ENCODE data around the gene NFE2L3. TPM values are rescaled to one million over a fixed set of nuclear protein-coding genes. Genes with fewer than 3 reads are reported as not detected.
"Not testable (repeated sequence)": the region's sequence is repeated elsewhere in the genome, so short reads cannot be mapped to it uniquely, and the experiment has no call there.

NFE2L3 gene
- total RNA-seq, 4 donors from 2014 or later, result 1.5 to 2.7 (median 2.5) TPM

DNA sequence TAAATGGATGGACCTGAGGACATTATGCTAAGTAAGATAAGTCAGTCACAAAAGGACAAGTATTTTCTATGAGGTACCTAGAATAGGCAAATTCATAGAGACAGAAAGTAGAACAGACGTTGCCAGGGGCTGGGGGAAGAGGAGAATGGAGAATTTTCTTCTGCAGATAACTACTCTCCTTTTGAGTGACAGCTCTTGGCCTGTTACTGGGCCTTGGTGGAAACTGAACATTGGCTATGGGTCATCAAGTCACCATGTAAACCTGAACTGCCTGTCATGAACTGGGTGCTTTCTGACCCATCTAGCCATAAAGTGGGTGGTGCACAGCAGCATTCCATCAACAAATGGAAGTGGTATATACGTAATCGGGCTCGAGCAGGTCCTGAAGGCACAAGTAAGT is 29.3 kb upstream of the NFE2L3 start:
- intact Hi-C loops (cut with DNase I), result no loop called here

DNA sequence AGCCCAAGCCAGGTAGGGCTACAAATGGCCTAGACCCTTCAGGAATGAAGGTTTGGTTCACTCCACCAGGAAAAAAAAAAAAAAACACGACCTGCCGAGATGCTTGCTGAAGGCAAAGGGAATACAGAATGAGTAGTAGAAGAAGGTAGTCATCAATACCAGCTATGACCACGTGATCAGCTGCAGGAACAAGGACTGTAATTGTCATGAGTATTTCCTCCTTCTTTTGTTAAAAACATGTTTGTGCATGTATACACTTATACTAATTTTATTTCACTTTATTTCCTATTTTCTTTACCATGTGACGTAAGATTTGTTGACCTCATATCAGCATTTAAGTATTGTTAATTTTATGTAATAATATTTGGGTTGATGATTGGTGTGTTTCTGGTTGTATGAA is 27.2 kb upstream of the NFE2L3 start:
- H3K4me1 ChIP-seq; H3K4me3 ChIP-seq; intact Hi-C loops (cut with DNase I); H3K27me3 ChIP-seq; DNase-seq (ENCODE audit: extremely low spot score); H3K36me3 ChIP-seq; H3K9me3 ChIP-seq; H3K27ac ChIP-seq (replicated peaks in 1 of 4): not testable (repeated sequence)
- 87% methylated on average over 4 of the region's 4 CpGs for WGBS

More for the DNA sequence above, 29.3 kb upstream of the NFE2L3 start:
- H3K9me3 ChIP-seq, result no peaks in the 10 kb centered on the region
- WGBS, result 83% methylated on average over 4 of the region's 4 CpGs
- TF ChIP-seq EP300 (IDR thresholded peaks at IDR 0.05) (no peak), POLR2A (IDR thresholded peaks at IDR 0.05; ENCODE audit: low read depth) (no peak), POLR2AphosphoS5 (IDR thresholded peaks at IDR 0.05) (no peak)
- TF ChIP-seq, protein P1, sequence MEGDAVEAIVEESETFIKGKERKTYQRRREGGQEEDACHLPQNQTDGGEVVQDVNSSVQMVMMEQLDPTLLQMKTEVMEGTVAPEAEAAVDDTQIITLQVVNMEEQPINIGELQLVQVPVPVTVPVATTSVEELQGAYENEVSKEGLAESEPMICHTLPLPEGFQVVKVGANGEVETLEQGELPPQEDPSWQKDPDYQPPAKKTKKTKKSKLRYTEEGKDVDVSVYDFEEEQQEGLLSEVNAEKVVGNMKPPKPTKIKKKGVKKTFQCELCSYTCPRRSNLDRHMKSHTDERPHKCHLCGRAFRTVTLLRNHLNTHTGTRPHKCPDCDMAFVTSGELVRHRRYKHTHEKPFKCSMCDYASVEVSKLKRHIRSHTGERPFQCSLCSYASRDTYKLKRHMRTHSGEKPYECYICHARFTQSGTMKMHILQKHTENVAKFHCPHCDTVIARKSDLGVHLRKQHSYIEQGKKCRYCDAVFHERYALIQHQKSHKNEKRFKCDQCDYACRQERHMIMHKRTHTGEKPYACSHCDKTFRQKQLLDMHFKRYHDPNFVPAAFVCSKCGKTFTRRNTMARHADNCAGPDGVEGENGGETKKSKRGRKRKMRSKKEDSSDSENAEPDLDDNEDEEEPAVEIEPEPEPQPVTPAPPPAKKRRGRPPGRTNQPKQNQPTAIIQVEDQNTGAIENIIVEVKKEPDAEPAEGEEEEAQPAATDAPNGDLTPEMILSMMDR (IDR thresholded peaks at IDR 0.05), result no peak
- no peaks in the 10 kb centered on the region for H3K36me3 ChIP-seq
- DNase-seq (ENCODE audit: extremely low spot score), result no peak
- peaks cover 0 to 30% (median 0%) of the 10 kb centered on the region in 4 donors for H3K27me3 ChIP-seq
- no peaks in the 10 kb centered on the region for H3K4me1 ChIP-seq
- H3K4me3 ChIP-seq, result no peak overlapping the region
- no peak overlapping the region for H3K27ac ChIP-seq (replicated peaks in 1 of 4)

DNA sequence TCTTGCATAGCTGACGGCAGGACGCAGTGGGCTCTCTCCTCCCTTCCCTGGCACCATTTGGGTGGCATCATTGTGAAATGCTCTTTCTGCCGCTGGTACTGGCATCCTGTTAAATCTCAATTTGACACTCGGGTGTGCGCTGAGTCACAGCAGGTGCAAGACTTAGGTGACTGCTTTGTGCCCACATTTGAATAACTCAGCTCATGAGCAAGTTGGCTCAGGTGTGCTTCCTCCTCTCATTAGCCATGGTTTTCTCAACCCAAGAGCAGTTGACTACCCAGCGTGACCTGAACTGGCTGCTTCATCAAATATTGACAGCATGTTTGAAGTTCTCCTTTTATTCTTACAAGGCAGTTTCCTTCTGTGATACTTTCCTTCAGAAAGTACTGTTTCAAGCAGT is 24.6 kb upstream of the NFE2L3 start:
- H3K27me3 ChIP-seq, result peaks cover 0 to 15% (median 0%) of the 10 kb centered on the region in 4 donors
- intact Hi-C loops (cut with DNase I), result no loop called here
- DNase-seq (ENCODE audit: extremely low spot score), result no peak
- no peaks in the 10 kb centered on the region for H3K9me3 ChIP-seq
- WGBS, result 84% methylated on average over 6 of the region's 6 CpGs
- no peaks in the 10 kb centered on the region for H3K4me1 ChIP-seq
- H3K36me3 ChIP-seq, result no peaks in the 10 kb centered on the region
- no peak overlapping the region for H3K27ac ChIP-seq (replicated peaks in 1 of 4)
- no peak overlapping the region for H3K4me3 ChIP-seq
- TF ChIP-seq EP300 (IDR thresholded peaks at IDR 0.05), result no peak
- TF ChIP-seq, protein P1 (IDR thresholded peaks at IDR 0.05), result no peak
- no peak for TF ChIP-seq POLR2A (IDR thresholded peaks at IDR 0.05; ENCODE audit: low read depth)
- no peak for TF ChIP-seq POLR2AphosphoS5 (IDR thresholded peaks at IDR 0.05)

DNA sequence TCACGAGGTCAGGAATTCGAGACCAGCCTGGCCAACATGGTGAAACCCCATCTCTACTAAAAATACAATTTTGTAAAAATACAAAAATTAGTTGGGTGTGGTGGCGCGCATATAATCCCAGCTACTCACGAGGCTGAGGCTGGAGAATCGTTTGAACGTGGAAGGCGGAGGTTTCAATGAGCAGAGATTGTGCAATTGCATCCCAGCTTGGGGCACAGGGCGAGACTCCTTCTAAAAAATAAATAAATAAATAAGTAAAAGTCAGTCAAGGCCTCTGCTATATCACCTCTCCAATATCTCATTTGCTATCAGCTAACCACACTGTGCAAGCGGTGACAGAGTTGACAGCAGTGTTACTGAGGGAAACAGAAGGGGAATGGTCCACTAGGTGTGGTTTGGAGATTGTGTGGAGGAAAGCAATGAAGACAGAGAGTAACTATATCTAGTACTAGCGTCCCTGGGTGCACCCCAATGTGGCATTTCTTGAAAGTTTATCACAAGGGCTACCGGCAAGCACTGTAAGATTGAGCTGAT is 20.9 kb upstream of the NFE2L3 start:
- TF ChIP-seq POLR2AphosphoS5 (IDR thresholded peaks at IDR 0.05) (no peak), POLR2A (IDR thresholded peaks at IDR 0.05; ENCODE audit: low read depth) (no peak), EP300 (IDR thresholded peaks at IDR 0.05) (no peak)
- TF ChIP-seq, protein P1 (IDR thresholded peaks at IDR 0.05), result no peak
- Histone ChIP-seq H3K27me3 (peaks cover 0 to 8% (median 0%) of the 10 kb centered on the region in 4 donors), H3K9me3 (no peaks in the 10 kb centered on the region), H3K27ac (replicated peaks in 1 of 4) (no peak overlapping the region), H3K4me3 (no peak overlapping the region), H3K4me1 (no peaks in the 10 kb centered on the region), H3K36me3 (no peaks in the 10 kb centered on the region)
- WGBS, result 90% methylated on average over 12 of the region's 12 CpGs
- no peak for DNase-seq (ENCODE audit: extremely low spot score)
- intact Hi-C loops (cut with DNase I), result no loop called here

DNA sequence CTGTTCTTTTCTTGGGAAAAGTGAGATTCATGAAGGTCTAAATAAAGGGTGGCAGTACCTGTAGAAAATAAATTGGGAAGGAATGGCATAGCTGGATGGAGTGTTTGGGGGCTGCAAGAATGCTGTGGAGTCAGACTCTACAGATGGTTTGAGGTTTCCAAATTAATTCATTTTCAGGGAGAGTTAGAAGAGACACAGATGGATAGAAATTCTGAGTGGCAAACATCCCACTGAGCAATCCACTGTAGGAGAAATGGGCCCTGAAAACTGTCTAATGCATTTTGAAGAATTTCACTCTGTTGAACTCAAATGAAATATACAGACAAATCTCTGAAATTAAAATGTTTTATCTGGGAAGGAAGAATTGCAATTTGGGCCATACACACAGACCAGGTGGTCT is 16.9 kb upstream of the NFE2L3 start:
- Histone ChIP-seq H3K4me1 (no peaks in the 10 kb centered on the region), H3K36me3 (no peaks in the 10 kb centered on the region), H3K27ac (replicated peaks in 1 of 4) (no peak overlapping the region), H3K27me3 (peaks cover 0 to 8% (median 0%) of the 10 kb centered on the region in 4 donors), H3K9me3 (no peaks in the 10 kb centered on the region), H3K4me3 (no peak overlapping the region)
- no peak for DNase-seq (ENCODE audit: extremely low spot score)
- intact Hi-C loops (cut with DNase I), result no loop called here
- TF ChIP-seq, protein P1 (IDR thresholded peaks at IDR 0.05), result no peak
- TF ChIP-seq POLR2A (IDR thresholded peaks at IDR 0.05; ENCODE audit: low read depth), result no peak
- no peak for TF ChIP-seq POLR2AphosphoS5 (IDR thresholded peaks at IDR 0.05)
- no peak for TF ChIP-seq EP300 (IDR thresholded peaks at IDR 0.05)

All from esophagus muscularis mucosa (tissue), 4 donors.